GM19452 (cell line): ENCODE measurements around the gene MOCOS.

Experiments used
- ATAC-seq: cut with Tn5 transposase; IDR thresholded peaks from one replicate; pipeline ENCODE4 v1.9.1; 2021; ENCODE audit not compliant: unreplicated experiment

MOCOS gene

GRCh38 chr18:36299015-36299414, 111.7 kb downstream of the MOCOS start:
- ATAC-seq, result no peak

GRCh38 chr18:36300211-36300610, 112.9 kb downstream of the MOCOS start:
- ATAC-seq, result no peak

GRCh38 chr18:36301884-36302283, 114.6 kb downstream of the MOCOS start:
- no peak for ATAC-seq

DNA sequence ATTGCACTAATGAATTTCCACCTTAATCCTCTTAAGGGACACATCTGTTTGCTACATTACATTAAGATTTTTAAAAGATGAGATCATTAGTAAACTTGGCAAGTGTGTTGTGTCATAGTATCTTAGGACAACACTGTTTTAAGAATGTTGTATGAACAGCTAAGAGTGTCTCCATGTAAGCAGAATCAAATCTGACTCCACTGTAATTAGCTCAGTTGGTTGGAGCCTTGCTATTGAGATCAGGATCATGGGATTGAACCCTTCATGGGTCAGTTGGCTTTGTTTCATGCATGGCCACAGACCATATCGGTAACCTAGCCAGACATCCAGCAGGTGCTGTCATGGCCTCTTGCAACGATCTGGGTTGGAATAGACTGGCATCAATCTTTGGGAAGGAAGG, 115.4 kb downstream of the MOCOS start:
- no peak for ATAC-seq

DNA sequence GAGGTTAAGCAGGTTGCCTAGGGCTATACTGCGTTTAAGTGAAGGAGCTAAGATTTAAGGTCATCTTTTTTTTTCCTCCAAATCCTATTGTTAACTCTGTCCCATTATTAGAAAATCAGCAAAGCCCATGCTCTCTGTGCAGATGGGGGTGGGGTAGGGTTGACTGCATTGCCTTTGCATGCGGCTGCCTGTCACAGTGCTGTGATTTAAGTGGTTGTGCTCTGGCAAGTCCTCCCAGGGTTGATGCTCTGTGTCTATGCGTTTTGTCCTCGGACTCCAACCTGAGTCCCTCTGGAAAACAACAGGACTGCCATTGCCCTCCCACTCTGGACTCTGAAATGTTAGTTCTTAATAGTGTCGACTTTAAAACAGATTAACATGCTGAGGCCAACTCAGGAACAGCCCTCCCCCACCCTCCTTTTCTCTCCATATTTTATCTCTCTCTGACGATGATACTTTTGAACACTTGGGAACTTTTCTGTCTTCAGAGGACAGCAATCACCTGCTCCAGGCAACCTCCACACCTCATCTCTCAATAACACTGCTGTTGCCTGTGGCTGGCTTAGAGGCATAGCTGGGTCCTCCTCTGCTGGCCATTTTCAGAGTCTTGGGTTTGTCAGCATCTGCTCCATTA, 116.0 kb downstream of the MOCOS start:
- no peak for ATAC-seq

DNA sequence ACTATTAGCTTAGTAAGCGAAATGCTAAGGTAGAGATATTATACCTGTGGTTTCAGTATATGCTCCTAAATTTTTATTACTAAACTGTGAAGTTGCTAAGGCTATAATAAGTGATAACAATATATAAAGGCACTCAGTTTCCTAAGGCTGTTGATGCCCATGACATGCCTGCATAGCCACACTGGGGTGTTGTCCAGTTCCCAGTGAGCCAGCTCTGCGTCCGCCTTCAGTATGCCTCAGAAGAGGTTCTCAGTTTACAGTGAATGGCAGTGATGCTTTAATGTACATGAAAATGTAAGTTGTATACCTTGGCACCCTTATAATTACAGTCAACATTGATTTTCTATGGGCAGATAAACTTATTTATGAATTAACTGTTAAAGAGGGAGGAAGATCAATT, 117.4 kb downstream of the MOCOS start:
- no peak for ATAC-seq

- ATAC-seq, result no peak
These were observed 118.1 kb downstream of the MOCOS start for GRCh38 chr18:36305375-36305774.

- ATAC-seq, result no peak
These were observed 120.2 kb downstream of the MOCOS start for GRCh38 chr18:36307513-36307912.

DNA sequence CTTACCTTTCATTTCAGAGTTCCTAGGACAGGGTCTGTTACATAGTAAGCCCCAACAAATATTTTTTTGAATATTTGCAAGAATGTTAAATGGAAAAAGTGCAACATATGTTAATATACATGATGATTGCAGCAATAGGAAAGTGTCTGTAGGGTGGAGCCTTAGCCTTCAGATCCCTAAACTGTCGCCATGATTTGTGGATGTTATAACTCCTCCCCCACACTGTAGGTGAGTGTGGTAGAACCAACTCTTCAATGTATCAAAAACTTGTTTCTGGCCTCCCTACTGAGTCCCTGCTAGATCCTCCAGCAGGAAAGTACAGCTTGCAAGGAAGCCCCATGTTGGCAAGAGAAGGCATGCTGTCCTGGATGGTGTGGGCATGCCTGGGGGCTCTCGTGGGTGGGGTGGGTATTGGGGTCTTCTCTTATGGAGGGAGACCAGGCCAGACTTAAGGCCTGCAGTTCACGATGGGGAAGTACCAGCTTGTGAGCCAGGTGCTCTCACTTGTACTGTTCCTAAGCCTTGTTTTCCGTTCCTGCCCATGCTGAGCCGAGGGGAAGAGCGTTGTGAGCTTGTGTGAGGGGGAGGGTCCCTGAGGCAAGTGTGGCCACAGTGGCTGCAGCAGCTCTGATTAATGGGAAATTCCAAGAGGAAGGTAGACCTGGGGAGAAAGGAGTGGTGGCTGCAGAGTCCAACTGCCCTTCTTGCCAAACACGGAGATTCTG, 121.6 kb downstream of the MOCOS start:
- no peak for ATAC-seq

- no peak for ATAC-seq
These were observed 122.4 kb downstream of the MOCOS start for GRCh38 chr18:36309436-36310391.

GRCh38 chr18:36311026-36311570, 123.8 kb downstream of the MOCOS start:
- no peak for ATAC-seq

DNA sequence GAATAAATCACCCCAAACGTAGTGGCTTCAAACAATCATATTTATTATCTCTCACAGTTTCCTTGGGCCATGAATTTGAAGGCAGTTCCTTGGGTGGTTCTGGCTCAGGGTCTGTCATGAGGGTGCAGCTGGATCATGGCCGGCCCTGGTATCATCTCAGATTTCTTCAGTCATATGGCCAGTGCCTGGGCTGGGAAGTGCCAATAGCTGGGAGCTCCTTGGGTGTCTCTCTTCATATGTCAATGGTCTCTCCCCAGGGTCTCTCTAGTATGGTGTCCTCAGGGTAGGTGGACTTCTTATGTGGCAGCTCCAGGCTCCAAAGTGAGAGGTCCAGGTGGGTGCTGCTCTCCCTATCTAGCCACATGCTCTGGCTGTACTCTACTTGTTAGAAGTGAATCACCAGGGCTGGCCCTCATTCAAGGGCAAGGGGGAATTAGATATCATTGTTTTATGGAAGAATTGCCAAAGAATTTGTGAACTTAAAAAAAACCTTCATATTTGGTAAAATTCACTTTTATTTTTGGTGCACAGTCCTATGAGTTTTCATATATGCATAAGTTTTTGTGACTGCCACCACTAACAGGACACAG, 125.6 kb downstream of the MOCOS start:
- no peak for ATAC-seq

GRCh38 chr18:36314098-36314497, 126.8 kb downstream of the MOCOS start:
- no peak for ATAC-seq

GRCh38 chr18:36314754-36315153, 127.5 kb downstream of the MOCOS start:
- ATAC-seq, result no peak

GRCh38 chr18:36315736-36316135, 128.4 kb downstream of the MOCOS start:
- ATAC-seq, result no peak

DNA sequence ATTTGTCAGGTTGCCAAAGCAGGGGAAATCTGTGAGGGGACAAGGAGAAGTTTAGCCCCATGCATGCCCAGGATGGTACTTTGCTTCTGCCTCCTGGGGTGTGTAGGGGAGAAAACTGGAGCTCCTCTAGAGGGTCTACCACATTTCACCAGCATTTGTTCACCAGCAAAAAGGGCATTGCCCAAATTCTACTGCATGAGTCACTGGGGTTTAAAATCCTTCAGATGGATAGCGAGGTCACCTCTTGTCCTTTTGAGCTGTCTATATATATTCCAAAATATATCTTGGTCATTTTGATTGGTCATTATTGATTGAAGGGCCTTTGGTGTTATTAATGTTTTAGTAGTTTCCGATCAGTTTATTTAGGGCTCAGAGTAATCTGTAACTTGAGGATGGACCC, 128.9 kb downstream of the MOCOS start:
- ATAC-seq, result no peak
